Hepatocyte (in vitro differentiated cells): ENCODE data around the gene DOC2A. TPM values are rescaled to one million over a fixed set of nuclear protein-coding genes. Genes with fewer than 3 reads are reported as not detected.

ENCODE experiments used
- DNase-seq: peaks from one replicate; pipeline ENCODE4 v3.0.0-alpha.2; 2016; ENCODE audit warnings: low spot score
- H2AFZ ChIP-seq: fragments of 200-600 bp; sonication (generic); 2 replicates; pipeline ENCODE4 v1.6.0; 2016; ENCODE audit warnings: antibody characterized with exemption, mild to moderate bottlenecking
- H3K27ac ChIP-seq: fragments of 200-600 bp; sonication (generic); 2 replicates; pipeline ENCODE4 v1.5.1; 2016; ENCODE audit warnings: mild to moderate bottlenecking
- H3K27me3 ChIP-seq: fragments of 200-600 bp; sonication (generic); 2 replicates; pipeline ENCODE4 v1.6.1; 2016
- H3K36me3 ChIP-seq: fragments of 200-600 bp; sonication (generic); replicated peaks from 2 replicates; pipeline ENCODE4 v1.5.1; 2016; ENCODE audit warnings: low read depth; ENCODE audit not compliant: insufficient read depth
- H3K4me1 ChIP-seq: fragments of 200-600 bp; sonication (generic); 2 replicates; pipeline ENCODE4 v1.5.1; 2016; ENCODE audit warnings: mild to moderate bottlenecking, moderate library complexity; ENCODE audit not compliant: insufficient read depth
- H3K4me2 ChIP-seq: fragments of 200-600 bp; sonication (generic); 2 replicates; pipeline ENCODE4 v1.6.0; 2016
- H3K4me3 ChIP-seq: fragments of 200-600 bp; sonication (generic); 2 replicates; pipeline ENCODE4 v1.5.1; 2016; ENCODE audit warnings: mild to moderate bottlenecking
- H3K79me2 ChIP-seq: fragments of 200-600 bp; sonication (generic); 2 replicates; pipeline ENCODE4 v1.6.0; 2017; ENCODE audit warnings: mild to moderate bottlenecking
- H3K9me2 ChIP-seq: fragments of 200-600 bp; sonication (generic); replicated peaks from 2 replicates; pipeline ENCODE4 v1.6.0; 2017; ENCODE audit warnings: mild to moderate bottlenecking; ENCODE audit not compliant: insufficient read depth
- H3K9me3 ChIP-seq: fragments of 200-600 bp; sonication (generic); 2 replicates; pipeline ENCODE4 v1.5.1; 2016; ENCODE audit warnings: low read depth, mild to moderate bottlenecking
- H4K20me1 ChIP-seq: fragments of 200-600 bp; sonication (generic); 2 replicates; pipeline ENCODE4 v1.6.0; 2016; ENCODE audit warnings: mild to moderate bottlenecking; ENCODE audit not compliant: insufficient read depth, poor library complexity, severe bottlenecking
- CTCF ChIP-seq: fragments of 200-600 bp; sonication (generic); IDR thresholded peaks from 2 replicates; pipeline ENCODE4 v1.5.1; 2016; ENCODE audit warnings: antibody characterized with exemption, mild to moderate bottlenecking; ENCODE audit not compliant: poor library complexity
- EZH2 ChIP-seq: fragments of 200-600 bp; sonication (generic); IDR thresholded peaks from 2 replicates; pipeline ENCODE4 v1.6.1; 2016; ENCODE audit warnings: antibody characterized with exemption, mild to moderate bottlenecking, borderline replicate concordance
- EZH2phosphoT487 ChIP-seq: fragments of 200-600 bp; sonication (generic); IDR thresholded peaks from one replicate; pipeline ENCODE4 v1.6.1; 2018; ENCODE audit warnings: antibody characterized with exemption, mild to moderate bottlenecking, low read depth, moderate library complexity; ENCODE audit not compliant: unreplicated experiment, severe bottlenecking
- WGBS: methylation state at CpG from one replicate; pipeline ENCODE4 v1.1.6; 2016; ENCODE audit warnings: low lambda C conversion rate; ENCODE audit errors: missing lambda C conversion rate; 5-methylcytosine and 5-hydroxymethylcytosine counted together
- polyA plus RNA-seq: library from polyadenylated mRNA; unstranded; fragments of >200 nt; fragmentation: Nextera tagmentation; extraction: Ambion mirVana; gene quantifications from 2 replicates; pipeline ENCODE4 v1.2.1, GENCODE V29; 2016
- total RNA-seq: library from RNA; depleted of rRNA; stranded (reverse); fragments of >200 nt; gene quantifications from 2 replicates; pipeline ENCODE4 v1.2.3, GENCODE V29; 2014

DOC2A gene
- total and polyA plus RNA-seq, 2 experiments from 2014 or later: 6.9 to 13.0 TPM

- H3K4me1 ChIP-seq: peaks cover 6% of the 10 kb centered on the region
- no peaks in the 10 kb centered on the region for H3K9me3 ChIP-seq
- no peaks in the 10 kb centered on the region for H3K36me3 ChIP-seq
- H3K9me2 ChIP-seq: no peaks in the 10 kb centered on the region
- H3K27ac ChIP-seq: no peak overlapping the region
- no peak for DNase-seq
- no peaks in the 10 kb centered on the region for H4K20me1 ChIP-seq
- H3K4me2 ChIP-seq: peak overlapping the region; percentile 87
- 73% methylated on average over 8 of the region's 8 CpGs for WGBS
- H3K4me3 ChIP-seq: no peak overlapping the region
- TF ChIP-seq EZH2phosphoT487 (no peak), CTCF (no peak), EZH2 (no peak)
- no peaks in the 10 kb centered on the region for H3K27me3 ChIP-seq
- H3K79me2 ChIP-seq: no peaks in the 10 kb centered on the region
- H2AFZ ChIP-seq: no peak overlapping the region
Measured at GRCh38 chr16:30054451-30054850, 43.6 kb upstream of the DOC2A start.

- peak overlapping the region; percentile 36 for H2AFZ ChIP-seq
- TF ChIP-seq EZH2phosphoT487: no peak
- TF ChIP-seq EZH2: no peak
- TF ChIP-seq CTCF: no peak
- no peaks in the 10 kb centered on the region for H3K9me3 ChIP-seq
- H3K27ac ChIP-seq: peak overlapping the region; percentile 18
- peaks cover 6% of the 10 kb centered on the region for H3K4me1 ChIP-seq
- no peaks in the 10 kb centered on the region for H3K9me2 ChIP-seq
- no peak for DNase-seq
- H3K4me3 ChIP-seq: peak overlapping the region; percentile 79
- H3K4me2 ChIP-seq: peak overlapping the region; percentile 87
- H3K79me2 ChIP-seq: no peaks in the 10 kb centered on the region
- WGBS: 13% methylated on average over 17 of the region's 19 CpGs
- H3K36me3 ChIP-seq: no peaks in the 10 kb centered on the region
- no peaks in the 10 kb centered on the region for H4K20me1 ChIP-seq
- no peaks in the 10 kb centered on the region for H3K27me3 ChIP-seq
Measured at GRCh38 chr16:30053376-30054015, 42.7 kb upstream of the DOC2A start.

DNA sequence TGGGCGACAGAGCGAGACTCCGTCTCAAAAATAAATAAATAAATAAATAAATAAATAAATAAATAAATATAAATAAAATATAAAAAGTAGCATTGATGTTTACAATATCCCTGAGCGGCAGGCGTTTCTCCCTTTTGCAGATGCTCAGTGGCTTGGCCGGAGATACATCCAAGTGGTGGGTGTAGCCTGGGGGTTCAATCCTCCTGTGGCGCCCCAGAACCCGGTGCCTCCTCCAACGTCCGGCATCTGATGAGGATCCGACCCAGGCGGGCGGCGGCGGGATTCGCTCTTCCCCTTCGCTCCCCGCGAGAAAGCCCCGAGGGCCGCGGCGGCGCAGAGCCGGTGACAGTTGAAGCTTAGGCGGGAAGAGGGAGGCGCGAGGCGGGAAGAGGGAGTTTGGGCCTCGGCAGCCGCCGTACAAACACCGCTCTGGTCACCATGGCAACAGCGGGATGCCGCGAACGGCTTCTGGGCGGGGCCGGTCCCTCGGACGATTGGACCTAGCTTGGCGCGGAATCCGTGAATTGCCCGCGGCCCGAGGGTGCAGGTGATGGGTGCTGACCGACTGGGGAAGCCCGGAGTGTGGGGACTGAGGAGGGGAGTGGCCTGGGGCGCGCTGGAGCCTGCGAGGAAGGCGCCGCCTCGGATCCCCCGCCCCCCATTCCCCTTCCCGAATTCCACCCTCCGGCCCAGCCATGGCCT is 42.0 kb upstream of the DOC2A start:
- H3K4me2 ChIP-seq: peak overlapping the region; percentile 87
- H3K9me3 ChIP-seq: no peaks in the 10 kb centered on the region
- WGBS: 11% methylated on average over 35 of the region's 58 CpGs
- H3K27ac ChIP-seq: peak overlapping the region; percentile 18
- H2AFZ ChIP-seq: peak overlapping the region; percentile 87
- peak overlapping the region; percentile 79 for H3K4me3 ChIP-seq
- TF ChIP-seq CTCF (no peak), EZH2phosphoT487 (no peak)
- peak; percentile 95 for DNase-seq
- H3K36me3 ChIP-seq: no peaks in the 10 kb centered on the region
- no peaks in the 10 kb centered on the region for H3K27me3 ChIP-seq
- no peaks in the 10 kb centered on the region for H4K20me1 ChIP-seq
- no peaks in the 10 kb centered on the region for H3K9me2 ChIP-seq
- no peaks in the 10 kb centered on the region for H3K79me2 ChIP-seq
- H3K4me1 ChIP-seq: peaks cover 6% of the 10 kb centered on the region
